GM23338 (cell line): ENCODE data around the gene TYMP. TPM values are rescaled to one million over a fixed set of nuclear protein-coding genes. Genes with fewer than 3 reads are reported as not detected.

Experiments
- ATAC-seq: fragments of 200-7000 bp; cut with Tn5 transposase; 3 replicates; pipeline ENCODE4 v1.9.1; 2020
- DNase-seq: peaks from one replicate; pipeline ENCODE4 v3.0.0-alpha.2; 2015; ENCODE audit warnings: low spot score
- H2AFZ ChIP-seq: fragments of 200-600 bp; sonication (generic); 2 replicates; pipeline ENCODE4 v1.8.0; 2016; ENCODE audit warnings: antibody characterized with exemption, mild to moderate bottlenecking, moderate library complexity
- H3F3A ChIP-seq: fragments of 200-600 bp; sonication (generic); replicated peaks from 2 replicates; pipeline ENCODE4 v1.8.0; 2017; ENCODE audit warnings: antibody characterized with exemption, mixed run types, low read depth
- H3K27ac ChIP-seq: fragments of 200-600 bp; sonication (generic); 2 replicates; pipeline ENCODE4 v1.6.1; 2016; ENCODE audit warnings: low read depth
- H3K27me3 ChIP-seq: fragments of 200-600 bp; sonication (generic); 2 replicates; pipeline ENCODE4 v1.8.0; 2016; ENCODE audit warnings: mild to moderate bottlenecking, mixed run types, moderate library complexity; ENCODE audit not compliant: insufficient read depth
- H3K36me3 ChIP-seq: fragments of 200-600 bp; sonication (generic); 2 replicates; pipeline ENCODE4 v1.8.0; 2016; ENCODE audit warnings: mild to moderate bottlenecking; ENCODE audit not compliant: insufficient read depth
- H3K4me1 ChIP-seq: fragments of 200-600 bp; sonication (generic); 2 replicates; pipeline ENCODE4 v1.8.0; 2016; ENCODE audit warnings: mild to moderate bottlenecking, moderate library complexity; ENCODE audit not compliant: insufficient read depth
- H3K4me2 ChIP-seq: fragments of 200-600 bp; sonication (generic); 2 replicates; pipeline ENCODE4 v1.7.1; 2017; ENCODE audit warnings: mixed run types
- H3K4me3 ChIP-seq: fragments of 200-600 bp; sonication (generic); 2 replicates; pipeline ENCODE4 v1.6.1; 2016; ENCODE audit warnings: mixed run types
- H3K79me2 ChIP-seq: fragments of 200-600 bp; sonication (generic); replicated peaks from 2 replicates; pipeline ENCODE4 v1.8.0; 2017; ENCODE audit warnings: mild to moderate bottlenecking; ENCODE audit not compliant: insufficient read depth
- H3K9me2 ChIP-seq: fragments of 200-600 bp; sonication (generic); 2 replicates; pipeline ENCODE4 v1.8.0; 2017; ENCODE audit not compliant: insufficient read depth
- H4K20me1 ChIP-seq: fragments of 200-600 bp; sonication (generic); replicated peaks from 2 replicates; pipeline ENCODE4 v1.8.0; 2017; ENCODE audit warnings: mild to moderate bottlenecking; ENCODE audit not compliant: insufficient read depth
- H3K27ac Mint-ChIP-seq: 2 replicates; pipeline ENCODE4 v1.8.0; 2020; ENCODE audit warnings: inconsistent platforms, mild to moderate bottlenecking, moderate library complexity, mixed read lengths
- H3K27me3 Mint-ChIP-seq: 3 replicates; pipeline ENCODE4 v1.8.0; 2022; ENCODE audit warnings: low read depth, mild to moderate bottlenecking, moderate library complexity, mixed read lengths, inconsistent platforms; ENCODE audit not compliant: insufficient read depth, poor library complexity
- H3K36me3 Mint-ChIP-seq: 3 replicates; pipeline ENCODE4 v1.8.0; 2021; ENCODE audit warnings: low read depth, mild to moderate bottlenecking, inconsistent platforms, moderate library complexity, mixed read lengths
- H3K4me1 Mint-ChIP-seq: 3 replicates; pipeline ENCODE4 v1.8.0; 2020; ENCODE audit warnings: mild to moderate bottlenecking, inconsistent platforms, mixed read lengths
- H3K4me3 Mint-ChIP-seq: 3 replicates; pipeline ENCODE4 v1.8.0; 2021; ENCODE audit warnings: moderate library complexity, mild to moderate bottlenecking, inconsistent platforms, mixed read lengths
- H3K9me3 Mint-ChIP-seq: 3 replicates; pipeline ENCODE4 v1.8.0; 2020; ENCODE audit warnings: moderate library complexity, mild to moderate bottlenecking, inconsistent platforms, mixed read lengths
- CREB1 ChIP-seq: fragments of 250-450 bp; sonication (Bioruptor Pico); IDR thresholded peaks from 2 replicates; pipeline ENCODE4 v1.5.0; 2020; ENCODE audit warnings: low read depth, mild to moderate bottlenecking, moderate library complexity
- EZH2phosphoT487 ChIP-seq: fragments of 200-600 bp; sonication (generic); IDR thresholded peaks from one replicate; pipeline ENCODE4 v1.8.1; 2018; ENCODE audit warnings: antibody characterized with exemption; ENCODE audit not compliant: unreplicated experiment
- JUNB ChIP-seq: IDR thresholded peaks from one replicate; pipeline ENCODE4 v1.6.1; 2016; ENCODE audit warnings: antibody characterized with exemption; ENCODE audit not compliant: unreplicated experiment
- POLR2AphosphoS5 ChIP-seq: IDR thresholded peaks from 2 replicates; pipeline ENCODE4 v1.6.1; 2016; ENCODE audit warnings: antibody characterized with exemption, low read depth
- ZNF331 ChIP-seq: fragments of 250-450 bp; sonication (Bioruptor Pico); IDR thresholded peaks from 2 replicates; pipeline ENCODE4 v1.5.0; 2020; ENCODE audit warnings: low read depth, mild to moderate bottlenecking, moderate library complexity
- polyA plus RNA-seq: library from polyadenylated mRNA; unstranded; fragments of >200 nt; fragmentation: Nextera tagmentation; extraction: Ambion mirVana; gene quantifications from 2 replicates; pipeline ENCODE4 v1.2.1, GENCODE V29; 2016
- total RNA-seq: library from RNA; depleted of rRNA; stranded (reverse); fragments of >200 nt; shearing (Covaris generic); gene quantifications from 2 replicates; pipeline ENCODE4 v1.2.3, GENCODE V29; 2014
- TF ChIP-seq, protein P1 (sequence below): fragments of 250-450 bp; sonication (Bioruptor Pico); IDR thresholded peaks from 2 replicates; pipeline ENCODE4 v1.5.0; 2020; ENCODE audit warnings: mild to moderate bottlenecking, moderate library complexity

The TYMP gene
- total and polyA plus RNA-seq, 2 experiments from 2014 or later, result 0.28 to 1.8 TPM

DNA sequence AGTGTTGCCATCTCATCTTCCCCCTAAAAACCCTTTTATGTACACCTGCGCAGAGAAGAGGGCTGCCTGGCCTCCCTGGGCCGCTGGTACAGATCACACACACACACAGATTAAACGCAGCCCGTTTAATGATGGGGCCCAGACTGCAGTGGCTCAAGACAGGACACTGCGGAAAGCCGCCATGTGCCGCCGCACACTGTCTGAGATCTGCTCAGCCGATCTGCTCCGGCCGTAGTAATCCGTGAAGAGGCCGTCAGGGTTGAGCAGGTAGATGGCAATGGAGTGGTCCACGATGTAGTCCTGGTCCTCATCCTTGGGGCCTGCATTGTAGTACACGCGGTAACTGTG, 6.4 kb downstream of the TYMP start:
- ATAC-seq, result no peak
- Histone ChIP-seq H3K9me2 (no peaks in the 10 kb centered on the region), H2AFZ (no peak overlapping the region), H3K4me2 (no peak overlapping the region), H3K27me3 (peaks cover 19% of the 10 kb centered on the region), H3K27ac (no peak overlapping the region), H3K4me1 (no peaks in the 10 kb centered on the region; the same call in 1 of the 2 replicates), H3K79me2 (no peaks in the 10 kb centered on the region), H3K36me3 (no peaks in the 10 kb centered on the region; the same call in 1 of the 2 replicates), H4K20me1 (no peaks in the 10 kb centered on the region; the same call in 1 of the 2 replicates), H3F3A (peaks cover 4% of the 10 kb centered on the region), H3K4me3 (no peak overlapping the region)
- no peak for TF ChIP-seq JUNB
- TF ChIP-seq POLR2AphosphoS5, result no peak
- TF ChIP-seq ZNF331, result no peak
- TF ChIP-seq CREB1 (CRISPR knock-in tag), result no peak
- H3K4me3 Mint-ChIP-seq, result no peak overlapping the region
- peaks cover 11% of the 10 kb centered on the region for H3K4me1 Mint-ChIP-seq
- no peak for DNase-seq
- H3K27ac Mint-ChIP-seq, result no peak overlapping the region
- peaks cover 27% of the 10 kb centered on the region for H3K27me3 Mint-ChIP-seq
- peaks cover 4% of the 10 kb centered on the region; the same call in 1 of the 3 replicates for H3K9me3 Mint-ChIP-seq
- H3K36me3 Mint-ChIP-seq, result peaks cover 20% of the 10 kb centered on the region

DNA sequence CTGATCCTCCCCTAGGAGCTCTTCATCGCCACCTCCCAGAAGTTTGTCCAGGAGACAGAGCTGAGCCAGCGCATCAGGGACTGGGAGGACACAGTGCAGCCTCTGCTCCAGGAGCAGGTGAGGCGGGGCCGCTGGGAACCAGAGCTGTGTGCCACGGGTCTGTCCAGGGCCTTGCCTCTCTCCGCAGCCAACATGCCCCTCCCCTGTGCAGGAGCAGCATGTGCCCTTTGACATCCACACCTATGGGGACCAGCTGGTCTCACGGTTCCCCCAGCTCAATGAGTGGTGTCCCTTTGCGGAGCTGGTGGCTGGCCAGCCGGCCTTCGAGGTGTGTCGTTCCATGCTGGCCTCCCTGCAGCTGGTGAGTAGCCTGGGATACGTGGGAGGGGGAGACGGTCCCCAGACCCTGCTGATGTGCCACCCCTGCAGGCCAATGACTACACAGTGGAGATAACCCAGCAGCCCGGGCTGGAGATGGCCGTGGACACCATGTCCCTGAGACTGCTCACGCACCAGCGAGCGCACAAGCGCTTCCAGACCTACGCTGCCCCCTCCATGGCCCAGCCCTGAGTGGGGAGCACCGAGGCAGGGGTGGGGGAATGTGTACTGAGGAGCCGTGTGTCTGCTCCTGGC, 6.9 kb downstream of the TYMP start:
- Histone ChIP-seq H3K9me2 (no peaks in the 10 kb centered on the region), H2AFZ (no peak overlapping the region), H3K4me2 (no peak overlapping the region), H3K27ac (no peak overlapping the region), H3K27me3 (peaks cover 14% of the 10 kb centered on the region), H3K4me3 (no peak overlapping the region), H3K4me1 (no peaks in the 10 kb centered on the region; the same call in 1 of the 2 replicates), H4K20me1 (no peaks in the 10 kb centered on the region; the same call in 1 of the 2 replicates), H3F3A (peaks cover 4% of the 10 kb centered on the region), H3K79me2 (no peaks in the 10 kb centered on the region), H3K36me3 (no peaks in the 10 kb centered on the region; the same call in 1 of the 2 replicates)
- H3K4me3 Mint-ChIP-seq, result no peak overlapping the region
- H3K36me3 Mint-ChIP-seq, result peaks cover 20% of the 10 kb centered on the region
- no peak for TF ChIP-seq CREB1 (CRISPR knock-in tag)
- TF ChIP-seq POLR2AphosphoS5, result no peak
- no peak overlapping the region for H3K27ac Mint-ChIP-seq
- peaks cover 22% of the 10 kb centered on the region for H3K27me3 Mint-ChIP-seq
- ATAC-seq (no peak), DNase-seq (no peak)
- H3K4me1 Mint-ChIP-seq, result peaks cover 11% of the 10 kb centered on the region
- peaks cover 4% of the 10 kb centered on the region; the same call in 1 of the 3 replicates for H3K9me3 Mint-ChIP-seq

DNA sequence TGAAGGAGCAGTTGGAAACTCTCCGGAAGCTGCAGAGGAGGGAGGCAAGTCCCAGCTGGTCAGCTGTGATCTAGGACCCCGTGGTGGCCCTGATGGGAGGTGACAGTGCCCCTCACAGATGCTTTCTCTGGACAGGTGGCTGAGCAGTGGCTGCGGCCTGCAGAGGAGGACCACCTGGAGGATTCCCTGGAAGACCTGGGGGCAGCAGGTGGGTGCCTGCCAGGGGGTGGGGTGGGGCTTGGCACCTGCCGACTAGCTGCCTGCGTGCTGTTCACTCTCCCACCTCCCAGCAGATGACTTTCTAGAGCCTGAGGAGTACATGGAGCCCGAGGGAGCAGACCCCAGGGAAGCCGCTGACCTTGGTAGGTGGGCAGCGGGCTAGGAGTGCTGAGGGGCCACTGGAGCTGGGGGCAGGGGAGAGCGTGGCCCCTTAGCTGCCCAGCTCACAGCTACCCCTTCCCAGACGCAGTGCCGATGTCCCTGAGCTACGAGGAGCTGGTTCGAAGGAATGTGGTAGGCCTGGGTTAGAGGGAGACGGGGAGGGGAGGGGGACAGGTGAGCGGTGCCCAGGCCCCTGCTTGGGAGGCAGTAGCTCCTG, 7.5 kb downstream of the TYMP start:
- no peak for ATAC-seq
- H3K9me2 ChIP-seq, result no peaks in the 10 kb centered on the region
- peaks cover 22% of the 10 kb centered on the region for H3K36me3 Mint-ChIP-seq
- no peak for TF ChIP-seq EZH2phosphoT487
- TF ChIP-seq, protein P1, sequence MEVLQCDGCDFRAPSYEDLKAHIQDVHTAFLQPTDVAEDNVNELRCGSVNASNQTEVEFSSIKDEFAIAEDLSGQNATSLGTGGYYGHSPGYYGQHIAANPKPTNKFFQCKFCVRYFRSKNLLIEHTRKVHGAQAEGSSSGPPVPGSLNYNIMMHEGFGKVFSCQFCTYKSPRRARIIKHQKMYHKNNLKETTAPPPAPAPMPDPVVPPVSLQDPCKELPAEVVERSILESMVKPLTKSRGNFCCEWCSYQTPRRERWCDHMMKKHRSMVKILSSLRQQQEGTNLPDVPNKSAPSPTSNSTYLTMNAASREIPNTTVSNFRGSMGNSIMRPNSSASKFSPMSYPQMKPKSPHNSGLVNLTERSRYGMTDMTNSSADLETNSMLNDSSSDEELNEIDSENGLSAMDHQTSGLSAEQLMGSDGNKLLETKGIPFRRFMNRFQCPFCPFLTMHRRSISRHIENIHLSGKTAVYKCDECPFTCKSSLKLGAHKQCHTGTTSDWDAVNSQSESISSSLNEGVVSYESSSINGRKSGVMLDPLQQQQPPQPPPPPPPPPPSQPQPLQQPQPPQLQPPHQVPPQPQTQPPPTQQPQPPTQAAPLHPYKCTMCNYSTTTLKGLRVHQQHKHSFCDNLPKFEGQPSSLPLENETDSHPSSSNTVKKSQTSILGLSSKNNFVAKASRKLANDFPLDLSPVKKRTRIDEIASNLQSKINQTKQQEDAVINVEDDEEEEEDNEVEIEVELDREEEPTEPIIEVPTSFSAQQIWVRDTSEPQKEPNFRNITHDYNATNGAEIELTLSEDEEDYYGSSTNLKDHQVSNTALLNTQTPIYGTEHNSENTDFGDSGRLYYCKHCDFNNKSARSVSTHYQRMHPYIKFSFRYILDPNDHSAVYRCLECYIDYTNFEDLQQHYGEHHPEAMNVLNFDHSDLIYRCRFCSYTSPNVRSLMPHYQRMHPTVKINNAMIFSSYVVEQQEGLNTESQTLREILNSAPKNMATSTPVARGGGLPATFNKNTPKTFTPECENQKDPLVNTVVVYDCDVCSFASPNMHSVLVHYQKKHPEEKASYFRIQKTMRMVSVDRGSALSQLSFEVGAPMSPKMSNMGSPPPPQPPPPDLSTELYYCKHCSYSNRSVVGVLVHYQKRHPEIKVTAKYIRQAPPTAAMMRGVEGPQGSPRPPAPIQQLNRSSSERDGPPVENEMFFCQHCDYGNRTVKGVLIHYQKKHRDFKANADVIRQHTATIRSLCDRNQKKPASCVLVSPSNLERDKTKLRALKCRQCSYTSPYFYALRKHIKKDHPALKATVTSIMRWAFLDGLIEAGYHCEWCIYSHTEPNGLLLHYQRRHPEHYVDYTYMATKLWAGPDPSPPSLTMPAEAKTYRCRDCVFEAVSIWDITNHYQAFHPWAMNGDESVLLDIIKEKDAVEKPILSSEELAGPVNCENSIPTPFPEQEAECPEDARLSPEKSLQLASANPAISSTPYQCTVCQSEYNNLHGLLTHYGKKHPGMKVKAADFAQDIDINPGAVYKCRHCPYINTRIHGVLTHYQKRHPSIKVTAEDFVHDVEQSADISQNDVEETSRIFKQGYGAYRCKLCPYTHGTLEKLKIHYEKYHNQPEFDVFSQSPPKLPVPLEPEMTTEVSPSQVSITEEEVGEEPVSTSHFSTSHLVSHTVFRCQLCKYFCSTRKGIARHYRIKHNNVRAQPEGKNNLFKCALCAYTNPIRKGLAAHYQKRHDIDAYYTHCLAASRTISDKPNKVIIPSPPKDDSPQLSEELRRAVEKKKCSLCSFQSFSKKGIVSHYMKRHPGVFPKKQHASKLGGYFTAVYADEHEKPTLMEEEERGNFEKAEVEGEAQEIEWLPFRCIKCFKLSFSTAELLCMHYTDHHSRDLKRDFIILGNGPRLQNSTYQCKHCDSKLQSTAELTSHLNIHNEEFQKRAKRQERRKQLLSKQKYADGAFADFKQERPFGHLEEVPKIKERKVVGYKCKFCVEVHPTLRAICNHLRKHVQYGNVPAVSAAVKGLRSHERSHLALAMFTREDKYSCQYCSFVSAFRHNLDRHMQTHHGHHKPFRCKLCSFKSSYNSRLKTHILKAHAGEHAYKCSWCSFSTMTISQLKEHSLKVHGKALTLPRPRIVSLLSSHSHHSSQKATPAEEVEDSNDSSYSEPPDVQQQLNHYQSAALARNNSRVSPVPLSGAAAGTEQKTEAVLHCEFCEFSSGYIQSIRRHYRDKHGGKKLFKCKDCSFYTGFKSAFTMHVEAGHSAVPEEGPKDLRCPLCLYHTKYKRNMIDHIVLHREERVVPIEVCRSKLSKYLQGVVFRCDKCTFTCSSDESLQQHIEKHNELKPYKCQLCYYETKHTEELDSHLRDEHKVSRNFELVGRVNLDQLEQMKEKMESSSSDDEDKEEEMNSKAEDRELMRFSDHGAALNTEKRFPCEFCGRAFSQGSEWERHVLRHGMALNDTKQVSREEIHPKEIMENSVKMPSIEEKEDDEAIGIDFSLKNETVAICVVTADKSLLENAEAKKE (CRISPR knock-in tag), result no peak

More for the DNA sequence above, 7.5 kb downstream of the TYMP start:
- peaks cover 8% of the 10 kb centered on the region for H3K27me3 ChIP-seq
- no peaks in the 10 kb centered on the region; the same call in 1 of the 2 replicates for H3K4me1 ChIP-seq
- H3K4me3 Mint-ChIP-seq, result no peak overlapping the region
- H3F3A ChIP-seq, result peaks cover 4% of the 10 kb centered on the region
- no peak overlapping the region for H3K27ac Mint-ChIP-seq
- peaks cover 4% of the 10 kb centered on the region; the same call in 1 of the 3 replicates for H3K9me3 Mint-ChIP-seq
- no peaks in the 10 kb centered on the region for H3K79me2 ChIP-seq
- no peaks in the 10 kb centered on the region; the same call in 1 of the 2 replicates for H4K20me1 ChIP-seq
- H3K27me3 Mint-ChIP-seq, result peaks cover 16% of the 10 kb centered on the region
- H3K27ac ChIP-seq, result no peak overlapping the region
- peaks cover 11% of the 10 kb centered on the region for H3K4me1 Mint-ChIP-seq
- no peak overlapping the region for H3K4me3 ChIP-seq
- no peaks in the 10 kb centered on the region; the same call in 1 of the 2 replicates for H3K36me3 ChIP-seq
- H2AFZ ChIP-seq, result no peak overlapping the region
- H3K4me2 ChIP-seq, result no peak overlapping the region
- DNase-seq, result no peak
